PFSK-1 (cell line): ENCODE measurements around the gene EMILIN1.

Experiments used
- FOXP2 ChIP-seq: optimal IDR thresholded peaks from 2 replicates; pipeline ENCODE3; 2011; ENCODE audit warnings: borderline replicate concordance, control low read depth, inconsistent platforms; ENCODE audit not compliant: insufficient read depth; ENCODE audit errors: extremely low read length, extremely low read depth
- POLR2AphosphoS5 ChIP-seq: IDR thresholded peaks from 2 replicates; pipeline ENCODE4 v1.6.1; 2012; ENCODE audit warnings: low read depth, mild to moderate bottlenecking, control low read depth, low read length, moderate library complexity
- REST ChIP-seq, 2 experiments: IDR thresholded peaks; 2 replicates each; pipeline versions ENCODE4 v1.6.1 to v1.8.0; 2011 to 2012; ENCODE audit warnings: low read depth in 2 of 2, low read length in 2 of 2, control low read depth in 1 of 2, inconsistent platforms in 1 of 2, mild to moderate bottlenecking in 1 of 2, moderate library complexity in 1 of 2; ENCODE audit not compliant: insufficient read depth in 1 of 2
- SIN3A ChIP-seq: IDR thresholded peaks from 2 replicates; pipeline ENCODE4 v1.6.1; 2012; ENCODE audit warnings: mild to moderate bottlenecking, low read length, moderate library complexity, borderline replicate concordance; ENCODE audit not compliant: insufficient read depth
- TAF1 ChIP-seq: IDR thresholded peaks from 2 replicates; pipeline ENCODE4 v1.6.1; 2012; ENCODE audit warnings: low read length, control low read depth, borderline replicate concordance; ENCODE audit not compliant: insufficient read depth

The EMILIN1 gene

GRCh38 chr2:27072920-27073319 is 5.5 kb upstream of the EMILIN1 start:
- TF ChIP-seq SIN3A (no peak), TAF1 (no peak), POLR2AphosphoS5 (no peak), FOXP2 (no peak), REST (IDR thresholded peaks at IDR 0.05; ENCODE audit: insufficient read depth in 1 of 2, low read depth in 2 of 2, low read length in 2 of 2) (no peak)

DNA sequence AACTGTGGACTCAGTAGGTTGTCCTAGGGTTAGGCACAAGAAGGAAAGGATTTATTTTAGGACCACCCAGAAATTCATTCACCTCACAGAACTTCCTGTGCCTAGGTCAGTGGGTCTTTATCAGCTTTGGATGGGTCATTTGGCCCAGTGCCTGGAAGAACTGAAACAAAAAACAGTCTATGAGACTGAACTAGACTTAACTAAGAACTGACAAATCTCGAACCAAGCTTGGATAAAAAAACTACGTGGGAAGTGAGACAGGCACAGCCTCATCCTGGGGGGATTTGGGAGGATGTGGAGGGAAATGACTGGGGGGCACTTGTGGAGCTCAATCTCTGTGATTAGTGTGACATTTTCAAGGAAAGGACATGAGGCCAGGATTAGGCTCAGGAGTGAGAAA is 4.6 kb upstream of the EMILIN1 start:
- TF ChIP-seq FOXP2 (no peak), POLR2AphosphoS5 (no peak), TAF1 (no peak), SIN3A (no peak)

GRCh38 chr2:27074738-27075565 is 3.5 kb upstream of the EMILIN1 start:
- TF ChIP-seq POLR2AphosphoS5 (no peak), TAF1 (no peak), FOXP2 (no peak), REST (IDR thresholded peaks at IDR 0.05; ENCODE audit: insufficient read depth in 1 of 2, low read depth in 2 of 2, low read length in 2 of 2) (no peak), SIN3A (no peak)

DNA sequence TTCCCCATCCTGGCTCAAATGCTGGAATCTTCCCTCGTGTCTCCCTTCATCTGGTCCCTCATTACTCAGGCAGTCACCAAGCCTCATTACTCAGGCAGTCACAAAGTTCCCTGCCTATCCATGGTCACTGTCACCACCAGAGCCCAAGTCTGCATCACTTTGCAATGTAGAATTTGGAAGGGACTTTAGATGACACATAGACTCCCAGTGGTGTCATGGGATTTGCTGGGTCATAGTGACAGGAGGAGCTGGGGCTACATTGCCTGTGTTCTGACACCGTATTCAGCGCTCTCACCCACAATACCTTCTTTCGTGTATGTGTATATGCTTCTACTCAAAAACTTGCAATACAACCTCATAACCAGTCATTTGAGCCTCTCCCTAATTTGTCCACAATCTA is 2.1 kb upstream of the EMILIN1 start:
- TF ChIP-seq REST (IDR thresholded peaks at IDR 0.05; ENCODE audit: insufficient read depth in 1 of 2, low read depth in 2 of 2, low read length in 2 of 2) (no peak), FOXP2 (no peak), SIN3A (no peak), TAF1 (no peak), POLR2AphosphoS5 (no peak)

- TF ChIP-seq POLR2AphosphoS5, result no peak
- TF ChIP-seq REST (IDR thresholded peaks at IDR 0.05; ENCODE audit: insufficient read depth in 1 of 2, low read depth in 2 of 2, low read length in 2 of 2), result no peak
- no peak for TF ChIP-seq FOXP2
- TF ChIP-seq TAF1, result no peak
- TF ChIP-seq SIN3A, result no peak
These were observed 1.2 kb upstream of the EMILIN1 start for GRCh38 chr2:27077231-27077630.
